ENCODE data around the gene NLRP5. TPM values are rescaled to one million over a fixed set of nuclear protein-coding genes. Genes with fewer than 3 reads are reported as not detected.

NLRP5 gene
- total RNA-seq, 2 donors from 2014 or later = 0.34 TPM; not detected in 1

GRCh38 chr19:56084835-56085536, 98.4 kb downstream of the NLRP5 start:
- Histone ChIP-seq H3K27me3 (replicated peaks; ENCODE audit: insufficient read depth) (no peaks in the 10 kb centered on the region), H3K27ac (no peak overlapping the region), H3K4me3 (no peak overlapping the region), H3K36me3 (peaks cover 0 to 13% of the 10 kb centered on the region in 2 donors), H3K4me1 (replicated peaks) (no peaks in the 10 kb centered on the region), H3K9me3 (no peaks in the 10 kb centered on the region)
- TF ChIP-seq CTCF (IDR thresholded peaks at IDR 0.05) = no peak
- no peak for TF ChIP-seq POLR2A (IDR thresholded peaks at IDR 0.05)
- TF ChIP-seq POLR2AphosphoS5 (IDR thresholded peaks at IDR 0.05) = no peak
- WGBS = 37% methylated on average over 18 of the region's 18 CpGs
- intact Hi-C loops (cut with DNase I) = loop anchor here (10.0 kb wide), 1 partner anchor 170 kb away; no protein-coding TSS in a partner anchor
- no peak for DNase-seq (ENCODE audit: low spot score)

GRCh38 chr19:56085571-56086275, 99.1 kb downstream of the NLRP5 start:
- WGBS = 85% methylated on average over 9 of the region's 10 CpGs
- Histone ChIP-seq H3K27me3 (replicated peaks; ENCODE audit: insufficient read depth) (no peaks in the 10 kb centered on the region), H3K9me3 (no peaks in the 10 kb centered on the region), H3K27ac (no peak overlapping the region), H3K4me3 (no peak overlapping the region), H3K4me1 (replicated peaks) (no peaks in the 10 kb centered on the region), H3K36me3 (peaks cover 0 to 13% of the 10 kb centered on the region in 2 donors)
- intact Hi-C loops (cut with DNase I) = loop anchor here (10.0 kb wide), 1 partner anchor 169 kb away; no protein-coding TSS in a partner anchor
- TF ChIP-seq POLR2AphosphoS5 (IDR thresholded peaks at IDR 0.05) (no peak), POLR2A (IDR thresholded peaks at IDR 0.05) (no peak), CTCF (IDR thresholded peaks at IDR 0.05) (no peak)
- DNase-seq (ENCODE audit: low spot score) = no peak

- Histone ChIP-seq H3K9me3 (no peaks in the 10 kb centered on the region), H3K27ac (no peak overlapping the region), H3K4me3 (no peak overlapping the region), H3K4me1 (replicated peaks) (peaks cover 3% of the 10 kb centered on the region), H3K36me3 (peaks cover 0 to 13% of the 10 kb centered on the region in 2 donors), H3K27me3 (replicated peaks; ENCODE audit: insufficient read depth) (no peaks in the 10 kb centered on the region)
- TF ChIP-seq POLR2AphosphoS5 (IDR thresholded peaks at IDR 0.05) (no peak), CTCF (IDR thresholded peaks at IDR 0.05) (no peak), POLR2A (IDR thresholded peaks at IDR 0.05) (no peak)
- DNase-seq (ENCODE audit: low spot score) = no peak
- intact Hi-C loops (cut with DNase I) = loop anchor here (10.0 kb wide), 1 partner anchor 168 kb away; no protein-coding TSS in a partner anchor
- 76% methylated on average over 27 of the region's 49 CpGs for WGBS
These were observed 100.3 kb downstream of the NLRP5 start for GRCh38 chr19:56086671-56087430.

- no peak for DNase-seq (ENCODE audit: low spot score)
- no peak overlapping the region for H3K27ac ChIP-seq
- H3K9me3 ChIP-seq = no peaks in the 10 kb centered on the region
- TF ChIP-seq POLR2AphosphoS5 (IDR thresholded peaks at IDR 0.05) (no peak), POLR2A (IDR thresholded peaks at IDR 0.05) (no peak), CTCF (IDR thresholded peaks at IDR 0.05) (no peak)
- WGBS = 83% methylated on average over 102 of the region's 104 CpGs
- peaks cover 0 to 13% of the 10 kb centered on the region in 2 donors for H3K36me3 ChIP-seq
- intact Hi-C loops (cut with DNase I) = loop anchor here (10.0 kb wide), 1 partner anchor 167 kb away; no protein-coding TSS in a partner anchor
- no peaks in the 10 kb centered on the region for H3K27me3 ChIP-seq (replicated peaks; ENCODE audit: insufficient read depth)
- H3K4me1 ChIP-seq (replicated peaks) = peaks cover 3% of the 10 kb centered on the region
- H3K4me3 ChIP-seq = no peak overlapping the region
These were observed 101.3 kb downstream of the NLRP5 start for GRCh38 chr19:56087647-56088496.
